NCI-H69 (cell line): ENCODE data around the gene SEZ6L.
A peak's percentile ranks its signal among the peaks of the same experiment; 100 is the strongest.

ENCODE experiments used
- DNase-seq: peaks from one replicate; lab custom pipeline; 2025; lab: John Stamatoyannopoulos, UW

The SEZ6L gene

GRCh38 chr22:26334232-26334631, 165.0 kb downstream of the SEZ6L start:
- DNase-seq = no peak

- no peak for DNase-seq
Measured at GRCh38 chr22:26336773-26337172, 167.5 kb downstream of the SEZ6L start.

- DNase-seq = no peak
Measured at GRCh38 chr22:26339755-26340154, 170.5 kb downstream of the SEZ6L start.

GRCh38 chr22:26342745-26343410, 173.6 kb downstream of the SEZ6L start:
- DNase-seq = no peak

- DNase-seq = no peak
Measured at GRCh38 chr22:26345496-26345895, 176.2 kb downstream of the SEZ6L start.

- no peak for DNase-seq
Measured at GRCh38 chr22:26348810-26349526, 179.7 kb downstream of the SEZ6L start.

GRCh38 chr22:26354707-26355106, 185.4 kb downstream of the SEZ6L start:
- no peak for DNase-seq

- no peak for DNase-seq
Measured at GRCh38 chr22:26357281-26357680, 188.0 kb downstream of the SEZ6L start.

- no peak for DNase-seq
Measured at GRCh38 chr22:26357813-26358212, 188.6 kb downstream of the SEZ6L start.

- DNase-seq = no peak
Measured at GRCh38 chr22:26359156-26359555, 189.9 kb downstream of the SEZ6L start.

GRCh38 chr22:26360169-26360885, 191.1 kb downstream of the SEZ6L start:
- peak; percentile 83 for DNase-seq

- no peak for DNase-seq
Measured at GRCh38 chr22:26362471-26362870, 193.2 kb downstream of the SEZ6L start.

GRCh38 chr22:26364066-26365015, 195.1 kb downstream of the SEZ6L start:
- peak; percentile 91 for DNase-seq

GRCh38 chr22:26367402-26368245, 198.4 kb downstream of the SEZ6L start:
- peak; percentile 78 for DNase-seq

- DNase-seq = no peak
Measured at GRCh38 chr22:26372890-26373289, 203.6 kb downstream of the SEZ6L start.

- DNase-seq = peak; percentile 76
Measured at GRCh38 chr22:26374391-26375026, 205.2 kb downstream of the SEZ6L start.

- DNase-seq = no peak
Measured at GRCh38 chr22:26377170-26377830, 208.0 kb downstream of the SEZ6L start.

GRCh38 chr22:26380072-26380830, 211.0 kb downstream of the SEZ6L start:
- DNase-seq = no peak

GRCh38 chr22:26382782-26383181, 213.5 kb downstream of the SEZ6L start:
- DNase-seq = no peak
